Nephron progenitor cell (in vitro differentiated cells): ENCODE data around the gene FKBP4.

ENCODE experiments used
- DNase-seq: peaks from one replicate; pipeline ENCODE4 v3.0.0; 2021
- H3K27ac Mint-ChIP-seq: 2 replicates; pipeline ENCODE4 v1.8.0; 2021; ENCODE audit warnings: mild to moderate bottlenecking, moderate library complexity, mixed read lengths
- H3K27me3 Mint-ChIP-seq: 2 replicates; pipeline ENCODE4 v1.8.0; 2021; ENCODE audit warnings: mild to moderate bottlenecking, low read depth, mixed read lengths; ENCODE audit not compliant: poor library complexity
- H3K36me3 Mint-ChIP-seq: 2 replicates; pipeline ENCODE4 v1.8.0; 2021; ENCODE audit warnings: low read depth, mixed read lengths
- H3K4me1 Mint-ChIP-seq: 2 replicates; pipeline ENCODE4 v1.8.0; 2021; ENCODE audit warnings: mixed read lengths
- H3K4me3 Mint-ChIP-seq: 2 replicates; pipeline ENCODE4 v1.8.0; 2021; ENCODE audit warnings: mild to moderate bottlenecking, moderate library complexity, mixed read lengths
- H3K9me3 Mint-ChIP-seq: 2 replicates; pipeline ENCODE4 v1.8.0; 2021; ENCODE audit warnings: mild to moderate bottlenecking, moderate library complexity, mixed read lengths
- CTCF ChIP-seq: fragments of 200-600 bp; sonication (generic); IDR thresholded peaks from 2 replicates; pipeline ENCODE4 v1.5.0; 2021; ENCODE audit warnings: antibody characterized with exemption

The FKBP4 gene

GRCh38 chr12:2853626-2854025 lies 58.9 kb downstream of the FKBP4 start:
- peak; percentile 92 for DNase-seq
- no peak overlapping the region for H3K27ac Mint-ChIP-seq
- peaks cover 58% of the 10 kb centered on the region for H3K4me1 Mint-ChIP-seq
- H3K9me3 Mint-ChIP-seq: no peaks in the 10 kb centered on the region
- H3K4me3 Mint-ChIP-seq: no peak overlapping the region
- peaks cover 16% of the 10 kb centered on the region for H3K27me3 Mint-ChIP-seq
- H3K36me3 Mint-ChIP-seq: peaks cover 3% of the 10 kb centered on the region
- TF ChIP-seq CTCF: peak; percentile 85
